HepG2 (cell line): ENCODE results near the gene ARHGAP10. TPM values are rescaled to one million over a fixed set of nuclear protein-coding genes. Genes with fewer than 3 reads are reported as not detected.

Experiments used
- ATAC-seq: fragments of 200-7000 bp; cut with Tn5 transposase; 3 replicates; pipeline ENCODE4 v1.9.1; 2020; ENCODE audit warnings: mild to moderate bottlenecking, moderate library complexity
- BruUV-seq: library from RNA; stranded (reverse); fragments of 400-500 nt; replicated peaks from 2 replicates; lab custom pipeline; 2021; lab: Mats Ljungman, UMichigan
- CTCF ChIA-PET: fragments of 300-600 bp; formaldehyde crosslinking; extraction: SDS; loops from one replicate; lab custom pipeline; 2021; ENCODE audit warnings: low total read pairs, inconsistent platforms, low intra/inter-chr PET ratio; lab: Yijun Ruan, JAX
- POLR2A ChIA-PET: fragments of 350-600 bp; sonication (Branson Sonifier 250); formaldehyde crosslinking; loops from one replicate; lab custom pipeline; 2020; ENCODE audit warnings: antibody characterized with exemption, inconsistent platforms; lab: Yijun Ruan, JAX
- DNase-seq: peaks from one replicate; pipeline ENCODE4 v3.0.0-alpha.2; 2015; ENCODE audit warnings: low spot score
- FAIRE-seq: peaks from 3 replicates; lab custom pipeline; 2011; peaks lifted over from hg19 to GRCh38; lab: Jason Lieb, UNC
- H2AFZ ChIP-seq: one replicate; pipeline ENCODE4 v1.6.1; 2011; ENCODE audit warnings: low read length, inconsistent platforms
- H3K27ac ChIP-seq: fragments of 300-600 bp; 3 replicates; pipeline ENCODE4 v1.8.0; 2011; ENCODE audit warnings: mixed run types, mild to moderate bottlenecking, mixed read lengths, low read length, inconsistent platforms; ENCODE audit not compliant: insufficient read depth; ENCODE audit errors: extremely low read length
- H3K27me3 ChIP-seq, 2 experiments: fragments of 200-600 bp in 1 of 2; 2 replicates in 1 of 2; 3 replicates in 1 of 2; pipeline versions ENCODE4 v1.6.0 to v1.8.0; 2011; ENCODE audit warnings: low read length in 2 of 2, mild to moderate bottlenecking in 2 of 2, moderate library complexity in 2 of 2, inconsistent platforms in 1 of 2; ENCODE audit not compliant: insufficient read depth in 2 of 2, control insufficient read depth in 1 of 2
- H3K36me3 ChIP-seq, 2 experiments: fragments of 200-600 bp in 1 of 2; replicated peaks in 1 of 2; 2 replicates in 1 of 2; 3 replicates in 1 of 2; pipeline versions ENCODE4 v1.5.1 to v1.8.0; 2011; ENCODE audit warnings: low read length in 2 of 2, inconsistent platforms in 1 of 2; ENCODE audit not compliant: insufficient read depth in 2 of 2, control insufficient read depth in 1 of 2
- H3K4me1 ChIP-seq: 2 replicates; pipeline ENCODE4 v1.5.1; 2012; ENCODE audit warnings: low read length, inconsistent platforms; ENCODE audit not compliant: insufficient read depth
- H3K4me2 ChIP-seq: 2 replicates; pipeline ENCODE4 v1.6.0; 2011; ENCODE audit warnings: low read depth, low read length, inconsistent platforms
- H3K4me3 ChIP-seq, 3 experiments: fragments of 200-600 bp in 1 of 3; sonication (generic), shearing (Covaris generic) in 1 of 3; replicated peaks in 1 of 3; 2 replicates each; pipeline ENCODE4 v1.5.1; 2011 to 2016; ENCODE audit warnings: low read length in 3 of 3, inconsistent platforms in 2 of 3, low read depth in 2 of 3, mild to moderate bottlenecking in 2 of 3, control low read depth in 1 of 3, mixed read lengths in 1 of 3; ENCODE audit not compliant: insufficient read depth in 1 of 3
- H3K79me2 ChIP-seq: one replicate; pipeline ENCODE4 v1.6.1; 2011; ENCODE audit warnings: low read length, inconsistent platforms; ENCODE audit not compliant: insufficient read depth
- H3K9ac ChIP-seq: 2 replicates; pipeline ENCODE4 v1.6.0; 2011; ENCODE audit warnings: mild to moderate bottlenecking, low read depth, low read length, inconsistent platforms; ENCODE audit not compliant: insufficient read depth
- H3K9me3 ChIP-seq: 2 replicates; pipeline ENCODE4 v1.5.1; 2012; ENCODE audit warnings: mild to moderate bottlenecking, low read length
- H4K20me1 ChIP-seq: 2 replicates; pipeline ENCODE4 v1.6.0; 2011; ENCODE audit warnings: inconsistent platforms, mild to moderate bottlenecking, low read length, moderate library complexity; ENCODE audit not compliant: insufficient read depth
- KDM1A ChIP-seq: IDR thresholded peaks from 2 replicates; pipeline ENCODE4 v1.6.1; 2016; ENCODE audit warnings: missing compliant biosample characterization
- RBM22 ChIP-seq: fragments of 200-400 bp; formaldehyde crosslinking; optimal IDR thresholded peaks from 2 replicates; pipeline ENCODE3; 2017; ENCODE audit warnings: mild to moderate bottlenecking, low read length, moderate library complexity
- TBX2 ChIP-seq: sonication (generic); formaldehyde crosslinking; IDR thresholded peaks from 2 replicates; pipeline ENCODE4 v1.5.0; 2020; ENCODE audit warnings: missing genetic modification reagents, mild to moderate bottlenecking, borderline replicate concordance
- ZNF550 ChIP-seq: sonication (generic); formaldehyde crosslinking; IDR thresholded peaks from 2 replicates; pipeline ENCODE4 v1.4.0; 2020; ENCODE audit warnings: mild to moderate bottlenecking, missing genetic modification reagents, borderline replicate concordance
- ZSCAN12 ChIP-seq: sonication (generic); formaldehyde crosslinking; IDR thresholded peaks from 2 replicates; pipeline ENCODE4 v1.9.0; 2021; ENCODE audit warnings: mild to moderate bottlenecking, missing genetic modification reagents
- WGBS: methylation state at CpG from one replicate; pipeline ENCODE4 v1.1.6; 2017; ENCODE audit warnings: low lambda C conversion rate; 5-methylcytosine and 5-hydroxymethylcytosine counted together
- in situ Hi-C: cut with HindIII; loops from 2 replicates; pipeline ENCODE4 v1.10.0; 2017; ENCODE audit warnings: low pct_unique_long_range_greater_than_20kb; ENCODE audit not compliant: extremely low pct_ligation_motif_present
- intact Hi-C: fragments of 100-400 bp; cut with micrococcal nuclease; formaldehyde crosslinking; loops from one replicate; pipeline ENCODE4 v1.10.0; 2022; ENCODE audit not compliant: unreplicated experiment
- polyA plus RNA-seq, 8 experiments: library from polyadenylated mRNA; depleted of rRNA in 3 of 8; stranded (reverse) in 7 of 8; unstranded in 1 of 8; fragments of >200 nt; fragmentation: Illumina TruSeq in 4 of 8; extraction: Trizol in 4 of 8; gene quantifications; 2 replicates each; pipeline versions ENCODE4 v1.2.1 to v1.2.3, GENCODE V29; 2011 to 2016; ENCODE audit warnings: low read depth in 4 of 8, missing spikeins in 1 of 8, mixed read lengths in 1 of 8; ENCODE audit not compliant: insufficient read depth in 1 of 8
- total RNA-seq, 5 experiments: library from RNA; depleted of rRNA; stranded (reverse); fragments of >200 nt; fragmentation: Illumina TruSeq; extraction: Trizol; gene quantifications; 2 replicates each; pipeline ENCODE4 v1.2.3, GENCODE V29; 2016; ENCODE audit warnings: low read depth in 1 of 5
- TF ChIP-seq, protein P1 (sequence below): IDR thresholded peaks from 2 replicates; pipeline ENCODE4 v1.6.1; 2016; ENCODE audit warnings: mild to moderate bottlenecking

ARHGAP10 gene
- total and polyA plus RNA-seq, 2 of the 13 experiments (the other 11 are each of a cell fraction or from before 2014, with no cell fraction given), result 0.45 to 1.6 TPM

- ChIA-PET CTCF (no interaction called here), POLR2A (no interaction called here)
Measured at GRCh38 chr4:148076964-148077363, 345.1 kb downstream of the ARHGAP10 start.

DNA sequence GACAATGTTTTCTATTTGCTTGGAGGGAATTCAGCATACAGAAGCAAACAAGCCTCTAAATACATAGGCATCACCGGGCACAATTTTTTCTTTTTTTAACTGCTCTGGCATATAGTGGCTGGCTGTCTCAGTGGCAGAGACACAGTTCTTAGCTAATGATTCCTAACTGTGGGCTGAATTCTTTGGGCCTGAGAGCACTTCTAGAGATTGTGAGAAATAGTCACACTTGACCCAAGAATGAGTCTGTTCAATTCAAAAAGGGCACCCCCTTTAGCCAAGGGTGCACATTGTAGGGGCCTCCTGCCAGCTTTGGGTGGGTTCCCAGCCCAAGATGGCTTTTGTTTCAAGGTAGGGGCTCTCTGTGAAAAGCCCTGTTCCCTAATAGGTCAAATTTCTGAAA, 345.7 kb downstream of the ARHGAP10 start:
- no peak overlapping the region for H3K4me2 ChIP-seq
- ATAC-seq, result no peak
- no peaks in the 10 kb centered on the region for H3K36me3 ChIP-seq
- no peaks in the 10 kb centered on the region for H4K20me1 ChIP-seq
- H3K4me1 ChIP-seq, result no peaks in the 10 kb centered on the region
- TF ChIP-seq, protein P1, sequence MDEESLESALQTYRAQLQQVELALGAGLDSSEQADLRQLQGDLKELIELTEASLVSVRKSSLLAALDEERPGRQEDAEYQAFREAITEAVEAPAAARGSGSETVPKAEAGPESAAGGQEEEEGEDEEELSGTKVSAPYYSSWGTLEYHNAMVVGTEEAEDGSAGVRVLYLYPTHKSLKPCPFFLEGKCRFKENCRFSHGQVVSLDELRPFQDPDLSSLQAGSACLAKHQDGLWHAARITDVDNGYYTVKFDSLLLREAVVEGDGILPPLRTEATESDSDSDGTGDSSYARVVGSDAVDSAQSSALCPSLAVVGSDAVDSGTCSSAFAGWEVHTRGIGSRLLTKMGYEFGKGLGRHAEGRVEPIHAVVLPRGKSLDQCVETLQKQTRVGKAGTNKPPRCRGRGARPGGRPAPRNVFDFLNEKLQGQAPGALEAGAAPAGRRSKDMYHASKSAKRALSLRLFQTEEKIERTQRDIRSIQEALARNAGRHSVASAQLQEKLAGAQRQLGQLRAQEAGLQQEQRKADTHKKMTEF (CRISPR knock-in tag), result no peak
- in situ Hi-C loops, result no loop called here
- no peaks in the 10 kb centered on the region for H3K79me2 ChIP-seq
- ChIA-PET POLR2A (no interaction called here), CTCF (no interaction called here)
- WGBS, result 84% methylated on average over 1 of the region's 1 CpG
- intact Hi-C loops, result no loop called here
- no peak overlapping the region for H3K4me3 ChIP-seq
- BruUV-seq, result no TSS peak
- no peak overlapping the region for H3K9ac ChIP-seq
- no peak overlapping the region for H3K27ac ChIP-seq
- FAIRE-seq, result no peak
- peaks cover 33% of the 10 kb centered on the region for H3K9me3 ChIP-seq
- no peak overlapping the region for H2AFZ ChIP-seq
- H3K27me3 ChIP-seq, result no peaks in the 10 kb centered on the region
- no peak for DNase-seq

More at GRCh38 chr4:148076964-148077363, 345.1 kb downstream of the ARHGAP10 start:
- Histone ChIP-seq H3K36me3 (no peaks in the 10 kb centered on the region), H3K79me2 (no peaks in the 10 kb centered on the region), H3K4me2 (no peak overlapping the region), H2AFZ (no peak overlapping the region), H3K9ac (no peak overlapping the region), H3K4me1 (no peaks in the 10 kb centered on the region), H3K27me3 (no peaks in the 10 kb centered on the region), H4K20me1 (no peaks in the 10 kb centered on the region), H3K9me3 (peaks cover 33% of the 10 kb centered on the region), H3K4me3 (no peak overlapping the region), H3K27ac (no peak overlapping the region)
- BruUV-seq, result no TSS peak
- DNase-seq (no peak), ATAC-seq (no peak), FAIRE-seq (no peak)
- TF ChIP-seq KDM1A, result no peak
- no peak for TF ChIP-seq TBX2
- no peak for TF ChIP-seq RBM22
- no peak for TF ChIP-seq ZSCAN12 (CRISPR knock-in tag)
- TF ChIP-seq ZNF550, result no peak
- in situ Hi-C loops (no loop called here), intact Hi-C loops (no loop called here)
- WGBS, result 74% methylated on average over 5 of the region's 5 CpGs
